D721Med (cell line): Measurements from ENCODE around the gene DCAF6.

Experiments used
- DNase-seq: peaks from one replicate; pipeline ENCODE4 v3.0.0; 2011; ENCODE audit warnings: low spot score; ENCODE audit not compliant: insufficient read length
- FAIRE-seq: peaks from 2 replicates; lab custom pipeline; 2011; peaks lifted over from hg19 to GRCh38; lab: Jason Lieb, UNC
- TF ChIP-seq, protein P1 (sequence below): IDR thresholded peaks from 2 replicates; pipeline ENCODE4 v1.5.1; 2012; ENCODE audit warnings: mild to moderate bottlenecking, control low read depth; ENCODE audit not compliant: insufficient read depth; ENCODE audit errors: missing control alignments

The DCAF6 gene

DNA sequence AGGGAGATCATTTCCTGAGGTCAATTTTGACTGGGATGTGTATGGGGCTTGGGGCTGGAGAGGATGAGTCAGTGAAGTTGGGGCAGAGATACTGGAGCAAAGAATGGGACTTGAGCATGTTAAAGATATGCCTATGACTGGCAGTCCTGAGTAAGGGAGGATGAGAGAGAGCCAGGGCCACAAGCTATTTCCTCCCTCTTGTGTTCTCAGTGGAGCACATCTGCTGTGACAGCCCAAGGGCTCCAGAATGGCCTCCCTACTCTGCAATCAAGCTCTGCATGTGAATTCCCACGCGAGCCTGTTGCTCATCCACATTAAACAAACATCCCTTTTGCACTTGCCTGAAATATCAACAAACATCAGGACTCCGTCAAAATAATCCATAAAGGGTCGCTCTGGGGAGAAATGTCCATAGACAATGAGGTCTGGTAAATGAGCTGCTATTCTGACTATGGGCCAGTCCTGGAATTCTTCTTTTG, 31.8 kb upstream of the DCAF6 start:
- DNase-seq (no peak), FAIRE-seq (no peak)
- TF ChIP-seq, protein P1, sequence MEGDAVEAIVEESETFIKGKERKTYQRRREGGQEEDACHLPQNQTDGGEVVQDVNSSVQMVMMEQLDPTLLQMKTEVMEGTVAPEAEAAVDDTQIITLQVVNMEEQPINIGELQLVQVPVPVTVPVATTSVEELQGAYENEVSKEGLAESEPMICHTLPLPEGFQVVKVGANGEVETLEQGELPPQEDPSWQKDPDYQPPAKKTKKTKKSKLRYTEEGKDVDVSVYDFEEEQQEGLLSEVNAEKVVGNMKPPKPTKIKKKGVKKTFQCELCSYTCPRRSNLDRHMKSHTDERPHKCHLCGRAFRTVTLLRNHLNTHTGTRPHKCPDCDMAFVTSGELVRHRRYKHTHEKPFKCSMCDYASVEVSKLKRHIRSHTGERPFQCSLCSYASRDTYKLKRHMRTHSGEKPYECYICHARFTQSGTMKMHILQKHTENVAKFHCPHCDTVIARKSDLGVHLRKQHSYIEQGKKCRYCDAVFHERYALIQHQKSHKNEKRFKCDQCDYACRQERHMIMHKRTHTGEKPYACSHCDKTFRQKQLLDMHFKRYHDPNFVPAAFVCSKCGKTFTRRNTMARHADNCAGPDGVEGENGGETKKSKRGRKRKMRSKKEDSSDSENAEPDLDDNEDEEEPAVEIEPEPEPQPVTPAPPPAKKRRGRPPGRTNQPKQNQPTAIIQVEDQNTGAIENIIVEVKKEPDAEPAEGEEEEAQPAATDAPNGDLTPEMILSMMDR, result no peak

DNA sequence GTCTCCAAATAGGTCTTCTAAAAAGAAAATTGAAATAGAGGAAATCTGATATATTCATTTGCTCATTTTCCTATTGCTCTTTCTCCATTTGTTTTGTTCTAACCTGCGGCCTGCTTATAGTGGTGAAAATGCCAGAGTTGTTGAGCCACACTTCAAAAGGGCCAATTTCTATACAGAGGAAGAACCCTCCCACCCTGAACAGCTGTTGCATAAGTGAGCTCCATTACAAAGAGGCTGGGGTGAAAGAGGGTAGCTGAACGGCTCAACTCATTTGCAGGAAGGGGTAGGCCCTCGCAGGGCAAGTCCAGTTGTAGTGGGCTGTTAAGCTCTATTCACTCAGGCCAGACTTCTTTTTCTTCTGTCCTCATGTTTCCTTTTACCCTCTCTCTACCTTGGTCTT, 31.3 kb upstream of the DCAF6 start:
- TF ChIP-seq, protein P1, result no peak
- FAIRE-seq, result no peak
- DNase-seq, result no peak

GRCh38 chr1:167905671-167906070, 30.8 kb upstream of the DCAF6 start:
- TF ChIP-seq, protein P1, result no peak
- FAIRE-seq (no peak), DNase-seq (no peak)

DNA sequence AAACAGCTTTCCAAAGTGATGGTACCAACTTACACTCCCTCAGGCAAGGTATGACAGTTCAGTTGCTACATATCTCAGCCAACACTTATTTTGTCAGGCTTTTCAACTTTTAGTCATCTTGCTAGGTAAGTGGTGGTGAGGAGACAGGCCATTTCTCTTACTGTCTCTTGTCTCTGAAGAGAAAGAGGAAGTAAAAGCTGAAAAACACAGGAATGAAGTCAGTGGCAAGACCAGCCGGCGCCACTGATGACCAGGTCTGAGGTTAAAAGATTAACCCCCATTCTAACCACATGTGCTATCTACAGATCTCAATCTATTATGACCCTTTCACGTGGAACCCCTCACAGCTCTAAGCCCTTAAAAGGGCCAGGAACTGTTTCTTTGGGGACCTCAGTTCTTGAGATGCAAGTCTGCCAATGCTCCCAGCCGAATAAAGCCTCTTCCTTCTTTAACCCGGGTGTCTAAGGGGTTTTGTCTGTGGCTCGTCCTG, 26.7 kb upstream of the DCAF6 start:
- TF ChIP-seq, protein P1, result no peak
- DNase-seq (no peak), FAIRE-seq (no peak)

- FAIRE-seq (no peak), DNase-seq (no peak)
- TF ChIP-seq, protein P1, result no peak
Measured at GRCh38 chr1:167910530-167910929, 26.0 kb upstream of the DCAF6 start.

DNA sequence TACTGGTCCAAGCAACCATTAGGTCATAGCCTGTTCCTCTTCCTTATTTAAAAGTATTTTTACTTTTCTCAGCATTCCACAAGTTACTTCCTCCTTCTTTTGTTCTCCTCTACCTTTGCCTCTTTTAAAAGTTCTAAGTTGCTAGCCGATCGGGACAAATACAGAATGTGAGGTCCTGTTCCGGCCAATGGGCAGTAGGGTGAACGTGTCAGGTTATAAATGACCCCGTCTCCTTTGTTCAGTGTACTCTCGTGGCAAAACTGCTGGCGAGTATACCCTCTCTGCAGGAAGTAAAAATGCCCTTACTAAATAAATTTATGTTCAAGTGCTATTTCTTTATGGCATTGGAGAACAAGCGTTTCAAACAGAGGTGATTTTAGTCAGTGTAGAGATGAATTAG, 25.1 kb upstream of the DCAF6 start:
- FAIRE-seq (no peak), DNase-seq (no peak)
- TF ChIP-seq, protein P1, result no peak

DNA sequence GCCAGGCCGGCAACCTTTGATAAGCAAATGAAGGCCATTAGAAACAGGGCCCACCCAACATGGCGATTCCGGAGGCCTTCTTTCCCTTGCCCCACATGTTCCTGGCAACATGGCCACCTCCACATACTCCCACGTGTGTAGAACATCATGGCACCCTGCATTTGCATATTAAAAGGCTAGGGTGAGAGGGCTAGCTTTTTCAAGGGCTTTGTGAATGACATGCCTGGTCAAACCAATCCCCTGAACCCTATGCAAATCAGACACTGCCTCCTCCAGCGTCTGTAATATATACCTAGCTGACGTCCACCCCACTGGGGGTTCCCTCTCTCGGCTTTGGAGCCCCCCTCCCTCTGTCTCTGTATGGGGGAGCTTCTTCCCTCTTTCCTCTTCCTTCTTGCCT, 24.2 kb upstream of the DCAF6 start:
- FAIRE-seq (no peak), DNase-seq (no peak)
- TF ChIP-seq, protein P1, result no peak
